Measurements from ENCODE around the gene ASPSCR1.
"Not testable (repeated sequence)": the region's sequence is repeated elsewhere in the genome, so short reads cannot be mapped to it uniquely, and the experiment has no call there.

The ASPSCR1 gene

DNA sequence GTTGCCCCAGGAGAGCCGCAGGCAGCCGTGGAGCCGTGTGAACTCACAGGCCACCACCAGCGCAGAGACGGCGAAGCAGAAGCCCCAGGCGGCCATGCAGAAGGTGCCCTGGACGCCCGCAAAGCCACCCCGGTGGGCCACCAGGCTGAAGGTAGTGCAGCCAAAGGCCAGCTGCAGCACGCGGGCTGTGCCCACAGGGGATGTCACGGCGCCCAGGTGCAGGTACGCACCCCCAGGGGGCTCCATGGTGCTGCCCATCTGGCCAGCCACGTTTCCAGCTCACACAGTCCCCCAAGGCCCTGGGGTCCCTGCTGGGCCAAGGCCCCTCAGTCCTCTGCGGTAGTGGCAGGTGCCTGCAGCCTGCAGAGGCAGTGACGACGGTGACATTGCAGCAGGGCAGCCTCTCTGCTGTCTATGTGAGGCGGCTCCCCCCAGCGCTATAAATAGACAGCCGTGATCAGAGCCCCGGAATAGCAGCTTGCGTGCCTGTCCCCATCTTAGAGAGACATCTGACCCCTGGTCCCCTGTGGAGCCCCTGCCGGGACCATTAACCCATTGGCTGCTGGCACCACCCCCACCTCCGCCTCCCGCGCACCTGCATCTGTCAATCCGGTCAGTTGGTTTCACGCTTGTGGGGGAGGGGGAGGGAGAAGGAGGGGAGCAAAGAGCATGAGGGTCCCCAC is 35.8 kb upstream of the ASPSCR1 start:
- no peak for DNase-seq (ENCODE audit: low read depth, low spot score)

DNA sequence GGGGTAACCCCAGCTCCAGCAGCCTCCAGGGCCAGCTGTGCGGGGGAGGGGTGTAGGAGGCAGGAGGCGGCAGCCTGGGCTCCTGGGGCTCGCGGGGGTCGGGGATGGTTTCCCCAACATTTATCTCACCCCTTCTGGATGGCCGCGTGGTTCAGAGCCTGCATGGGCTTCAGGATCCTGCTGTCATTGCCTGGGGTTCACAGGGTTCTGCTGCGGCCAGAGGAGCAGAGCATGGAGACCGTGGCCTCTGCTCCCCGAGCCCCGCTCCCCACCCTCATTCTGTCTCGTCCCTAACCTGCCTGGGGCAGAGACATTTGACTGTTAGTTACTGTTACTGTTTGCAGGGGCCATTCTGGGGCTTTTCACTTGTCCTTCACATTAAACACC is 35.3 kb upstream of the ASPSCR1 start:
- DNase-seq (ENCODE audit: low read depth, low spot score), result no peak

DNA sequence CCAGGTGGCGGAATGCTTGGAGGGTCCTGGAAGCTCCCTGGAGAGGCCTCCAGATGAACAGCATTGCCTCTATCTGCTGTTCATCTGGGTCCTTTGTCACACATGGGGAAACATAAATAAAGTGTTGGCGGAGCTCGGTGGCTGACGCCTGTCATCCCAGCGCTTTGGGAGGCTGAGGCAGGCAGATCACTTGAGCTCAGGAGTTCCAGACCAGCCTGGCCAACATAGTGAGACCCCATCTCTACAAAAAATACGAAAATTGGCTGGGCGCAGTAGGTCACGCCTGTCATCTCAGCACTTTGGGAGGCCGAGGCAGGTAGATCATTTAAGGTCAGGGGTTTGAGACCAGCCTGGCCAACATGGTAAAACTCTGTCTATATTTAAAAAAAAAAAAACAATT is 32.6 kb upstream of the ASPSCR1 start:
- DNase-seq (ENCODE audit: low read depth, low spot score), result no peak

DNA sequence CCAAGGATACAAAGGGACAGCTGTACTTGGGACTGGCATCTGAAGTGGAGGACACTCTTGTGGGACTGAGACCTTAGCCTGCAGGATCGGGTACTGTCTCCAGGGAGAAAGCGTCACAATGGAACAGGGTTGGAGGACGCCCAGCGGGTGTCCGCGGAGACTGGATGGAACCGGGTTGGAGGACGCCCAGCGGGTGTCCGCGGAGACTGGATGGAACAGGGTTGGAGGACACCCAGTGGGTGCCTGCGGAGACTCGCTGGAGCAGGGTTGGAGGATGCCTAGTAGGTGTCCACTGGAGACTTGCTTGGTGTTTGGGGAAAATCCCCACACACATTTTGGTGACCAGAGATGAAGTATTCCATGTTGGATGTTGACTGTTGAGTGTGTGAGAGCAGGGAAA is 30.2 kb upstream of the ASPSCR1 start, which contains the start of gene MYADML2:
MYADML2 (minus strand) TSS at position 45 of the 400 bp plus-strand sequence. CDS start 5,492 bp downstream, outside the sequence.
- DNase-seq (ENCODE audit: low read depth, low spot score), result no peak

DNA sequence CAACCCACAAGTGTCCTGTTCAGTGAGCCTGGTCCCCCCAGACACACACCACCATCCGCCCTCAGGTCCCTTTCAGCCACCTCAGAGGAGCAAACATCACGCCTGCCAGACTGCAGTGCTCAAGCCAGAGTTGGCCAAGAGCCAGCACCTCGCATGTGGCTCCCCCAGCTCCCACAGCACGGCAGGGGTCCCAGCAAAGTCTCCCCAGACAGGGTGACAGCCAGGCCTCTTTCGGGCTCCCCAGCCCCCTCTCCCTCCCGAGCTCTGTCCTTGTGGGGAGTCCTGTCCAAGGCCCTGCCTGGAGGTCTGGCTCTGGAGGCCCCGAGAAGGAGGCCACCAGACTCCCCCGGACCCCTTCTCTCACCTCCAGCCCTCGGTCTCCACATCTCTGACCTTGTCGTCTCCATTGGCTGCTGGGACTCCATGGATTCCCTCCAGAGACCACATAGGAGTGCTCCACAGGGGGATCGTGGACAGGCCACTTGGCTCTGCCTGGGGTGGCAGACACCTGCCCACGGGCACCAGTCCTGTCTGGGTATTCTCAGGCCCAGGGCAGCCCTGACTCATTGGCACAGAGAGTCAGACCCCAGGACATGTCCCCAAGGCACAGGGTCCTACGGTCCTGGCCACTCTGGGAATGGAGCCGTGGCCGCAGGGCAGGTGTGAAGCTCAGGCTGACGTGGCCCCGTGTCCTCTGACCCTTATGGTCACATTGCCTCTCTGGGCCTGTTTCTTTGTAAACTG is 28.6 kb upstream of the ASPSCR1 start:
- no peak for DNase-seq (ENCODE audit: low read depth, low spot score)

DNA sequence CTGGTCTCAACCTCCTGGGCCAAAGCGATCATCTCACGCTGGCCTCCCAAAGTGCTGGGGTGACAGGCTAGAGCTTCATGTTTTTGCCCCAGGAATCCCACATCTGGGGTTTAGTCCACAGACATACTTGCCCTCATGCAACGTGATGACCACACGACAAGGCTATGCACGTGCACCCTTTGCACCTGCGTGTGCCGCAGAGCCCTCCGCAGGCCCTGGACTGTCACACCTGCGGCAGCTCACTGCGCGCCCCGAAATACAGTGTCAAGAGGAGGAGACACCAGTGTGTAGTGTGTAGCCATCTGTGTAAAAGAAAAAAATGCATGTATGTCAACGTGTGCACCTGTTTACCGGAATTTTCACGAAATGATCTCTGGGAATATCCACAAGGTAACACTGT is 26.9 kb upstream of the ASPSCR1 start:
- DNase-seq (ENCODE audit: low read depth, low spot score), result no peak

DNA sequence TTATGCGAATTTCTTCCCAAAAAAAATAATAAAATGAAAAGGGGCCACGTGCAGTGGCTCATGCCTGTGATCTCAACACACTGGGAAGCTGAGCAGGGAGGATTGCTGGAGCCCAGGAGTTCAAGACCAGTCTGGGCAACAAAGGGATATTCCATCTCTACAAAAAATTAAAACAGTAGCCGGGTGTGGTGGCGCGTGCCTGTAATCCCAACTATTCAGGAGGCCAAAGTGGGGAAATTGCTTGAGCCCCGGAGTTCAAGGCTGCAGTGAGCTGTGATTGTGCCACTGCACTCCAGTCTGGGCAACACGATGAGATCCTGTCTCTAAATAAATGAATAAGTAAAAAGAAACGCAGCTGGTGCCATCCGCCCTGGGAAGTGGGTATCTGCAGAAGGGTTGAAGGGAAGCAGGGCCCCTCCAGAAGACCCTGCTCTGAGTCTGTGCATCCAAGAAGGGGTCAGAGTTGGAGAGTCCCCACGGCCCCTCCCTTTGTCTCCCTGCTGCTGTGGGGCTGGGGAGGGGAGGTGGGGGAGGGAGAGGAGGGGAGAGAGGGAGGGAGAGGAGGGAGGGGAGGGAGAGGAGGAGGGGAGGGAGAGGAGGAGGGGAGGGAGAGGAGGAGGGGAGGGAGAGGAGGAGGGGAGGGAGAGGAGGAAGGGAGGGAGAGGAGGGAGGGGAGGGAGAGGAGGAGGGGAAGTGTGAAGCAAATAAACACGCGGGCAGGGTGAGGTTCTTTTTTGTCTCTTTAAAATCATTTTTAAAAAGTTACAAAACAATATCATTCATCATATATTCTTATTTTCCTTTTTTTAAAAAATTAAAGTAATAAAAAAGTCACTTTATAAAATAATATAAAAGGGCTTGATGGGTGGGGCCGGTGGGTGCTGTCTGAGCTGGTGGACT is 25.4 kb upstream of the ASPSCR1 start:
- no peak for DNase-seq (ENCODE audit: low read depth, low spot score)

DNA sequence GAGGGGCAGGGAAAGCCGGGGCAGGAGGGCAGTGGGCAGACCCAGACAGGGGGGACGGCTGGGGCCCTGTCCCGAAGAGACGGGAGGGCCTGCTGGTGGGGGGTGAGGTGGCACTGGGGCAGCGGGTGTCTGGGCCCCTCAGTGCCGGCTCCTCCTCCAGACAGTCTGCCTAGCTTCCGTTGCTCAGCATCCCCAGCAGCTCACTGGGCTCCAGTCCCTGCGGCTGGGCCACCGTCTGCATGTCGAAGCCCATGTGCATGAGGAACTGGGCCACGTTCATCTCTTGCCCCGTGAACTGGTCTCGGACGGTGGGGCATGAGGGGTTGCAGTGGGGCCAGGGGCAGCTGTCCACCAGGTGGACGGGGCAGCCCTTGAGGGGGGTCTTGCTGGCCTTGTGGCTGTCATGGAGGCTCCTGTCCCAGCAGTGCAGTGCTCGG is 24.6 kb upstream of the ASPSCR1 start:
- no peak for DNase-seq (ENCODE audit: low read depth, low spot score)

DNA sequence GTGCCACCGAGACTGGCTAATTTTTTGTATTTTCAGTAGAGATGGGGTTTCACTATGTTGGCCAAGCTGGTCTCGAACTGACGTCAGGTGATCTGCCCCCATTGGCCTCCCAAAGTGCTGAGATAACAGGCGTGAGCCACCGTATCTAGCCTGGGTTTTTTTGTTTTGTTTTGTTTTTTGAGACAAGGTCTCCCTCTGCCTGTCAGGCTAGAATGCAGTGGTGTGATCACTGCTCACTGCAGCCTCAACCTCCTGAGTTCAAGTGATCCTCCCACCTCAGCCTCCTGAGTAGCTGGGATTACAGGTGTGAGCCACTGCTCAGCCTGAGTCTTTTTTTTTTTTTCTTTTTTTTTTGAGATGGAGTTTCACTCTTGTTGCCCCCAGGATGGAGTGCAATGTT is 24.0 kb upstream of the ASPSCR1 start:
- DNase-seq (ENCODE audit: low read depth, low spot score), result not testable (repeated sequence)

DNA sequence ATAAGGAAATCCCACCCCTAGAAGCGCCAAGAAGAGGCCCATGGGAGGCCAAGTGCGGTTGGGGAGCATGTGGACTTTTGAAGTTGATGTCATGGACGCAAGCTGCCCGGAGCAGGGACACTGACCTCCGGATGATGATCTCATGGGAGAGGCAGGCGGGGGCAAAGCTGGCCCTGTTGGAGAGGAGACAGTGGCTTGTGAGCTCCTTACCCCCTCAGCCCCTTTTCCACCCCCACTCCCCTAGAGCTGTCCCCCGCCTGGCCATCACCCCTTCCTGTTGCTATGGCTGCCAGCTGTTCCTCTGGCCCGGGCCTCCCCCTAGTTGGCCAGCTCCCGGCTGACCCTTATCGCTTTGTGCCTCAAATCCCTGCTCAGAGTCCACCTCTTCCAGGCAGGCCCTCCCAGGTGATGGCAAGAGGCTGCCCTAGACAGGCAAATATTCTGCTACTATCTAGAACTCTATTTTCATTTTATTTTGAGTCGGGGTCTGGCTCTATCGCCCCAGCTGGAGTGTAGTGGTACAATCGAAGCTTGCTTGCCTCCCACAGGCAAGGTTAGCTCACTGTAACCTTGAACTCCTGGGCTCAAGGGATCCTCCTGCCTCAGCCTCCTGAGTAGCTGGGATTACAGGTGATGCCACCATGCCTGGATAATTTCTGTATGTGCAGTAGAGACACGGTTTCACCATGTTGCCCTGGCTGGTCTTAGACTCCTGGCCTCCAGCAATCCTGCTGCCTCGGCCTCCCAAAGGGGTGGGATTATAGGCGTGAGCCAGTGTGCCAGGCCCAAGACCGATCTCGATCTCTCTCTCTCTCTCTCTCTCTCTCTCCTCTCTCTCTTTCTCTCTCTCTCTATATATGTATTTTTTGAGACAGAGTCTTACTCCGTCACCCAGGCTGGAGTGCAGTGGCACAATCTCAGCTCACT is 23.0 kb upstream of the ASPSCR1 start:
- DNase-seq (ENCODE audit: low read depth, low spot score), result no peak

DNA sequence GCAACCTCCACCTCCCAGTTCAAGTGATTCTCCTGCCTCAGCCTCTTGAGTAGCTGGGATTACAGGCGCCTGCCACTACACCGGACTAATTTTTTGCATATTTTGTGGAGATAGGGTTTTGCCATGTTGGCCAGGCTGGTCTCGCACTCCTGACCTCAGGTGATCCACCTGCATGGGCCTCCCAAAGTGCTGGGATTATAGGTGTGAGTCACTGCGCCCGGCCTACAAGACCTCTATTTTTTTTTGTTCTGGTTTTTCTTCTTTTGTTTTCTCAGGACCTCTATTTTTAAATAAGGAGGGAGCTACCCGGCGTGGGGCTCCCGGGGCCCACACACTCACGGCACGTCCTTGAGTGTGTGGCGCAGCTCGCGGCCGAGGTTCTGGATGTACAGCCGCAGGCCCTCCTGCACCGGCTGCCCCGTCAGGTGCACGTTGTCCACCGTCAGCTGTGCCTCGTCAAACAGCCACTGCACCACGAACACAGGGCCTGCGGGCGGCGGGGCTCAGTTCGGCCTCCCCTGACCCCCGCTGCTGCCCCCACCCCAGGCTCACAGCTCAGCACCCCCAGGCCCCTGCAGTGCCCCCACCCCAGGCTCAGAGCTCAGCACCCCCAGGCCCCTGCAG is 22.3 kb upstream of the ASPSCR1 start:
- no peak for DNase-seq (ENCODE audit: low read depth, low spot score)

DNA sequence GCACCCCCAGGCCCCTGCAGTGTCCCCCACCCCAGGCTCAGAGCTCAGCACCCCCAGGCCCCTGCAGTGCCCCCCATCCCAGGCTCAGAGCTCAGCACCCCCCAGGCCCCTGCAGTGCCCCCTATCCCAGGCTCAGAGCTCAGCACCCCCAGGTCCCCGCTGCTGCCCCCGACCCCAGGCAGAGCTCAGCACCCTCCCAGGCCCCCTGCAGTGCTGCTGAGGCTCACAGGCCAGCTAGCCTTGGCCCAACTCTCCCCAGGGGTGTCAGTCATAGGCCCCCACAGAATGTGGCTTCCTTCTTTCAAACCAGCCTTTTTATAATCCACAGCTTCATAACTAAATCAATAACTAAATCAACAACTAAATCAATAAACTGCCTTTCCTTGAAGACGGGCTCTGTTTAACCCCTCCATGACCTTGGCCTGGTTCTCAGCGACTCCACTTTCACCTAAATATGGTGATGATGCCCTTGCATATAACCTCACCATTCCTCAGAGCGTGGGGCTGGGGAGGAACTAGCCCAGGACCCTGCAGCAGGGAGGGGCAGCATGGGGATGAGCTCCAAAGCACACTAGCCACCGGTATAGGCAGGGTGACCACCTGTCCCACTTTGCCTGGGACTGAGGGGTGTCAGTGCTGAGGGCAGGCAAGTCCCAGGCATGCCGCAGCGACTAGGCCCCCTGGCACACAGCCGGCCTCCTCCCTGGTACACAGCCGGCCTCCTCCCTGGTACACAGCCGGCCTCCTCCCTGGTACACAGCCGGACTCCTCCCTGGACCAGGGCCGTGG is 21.5 kb upstream of the ASPSCR1 start:
- DNase-seq (ENCODE audit: low read depth, low spot score), result no peak

DNA sequence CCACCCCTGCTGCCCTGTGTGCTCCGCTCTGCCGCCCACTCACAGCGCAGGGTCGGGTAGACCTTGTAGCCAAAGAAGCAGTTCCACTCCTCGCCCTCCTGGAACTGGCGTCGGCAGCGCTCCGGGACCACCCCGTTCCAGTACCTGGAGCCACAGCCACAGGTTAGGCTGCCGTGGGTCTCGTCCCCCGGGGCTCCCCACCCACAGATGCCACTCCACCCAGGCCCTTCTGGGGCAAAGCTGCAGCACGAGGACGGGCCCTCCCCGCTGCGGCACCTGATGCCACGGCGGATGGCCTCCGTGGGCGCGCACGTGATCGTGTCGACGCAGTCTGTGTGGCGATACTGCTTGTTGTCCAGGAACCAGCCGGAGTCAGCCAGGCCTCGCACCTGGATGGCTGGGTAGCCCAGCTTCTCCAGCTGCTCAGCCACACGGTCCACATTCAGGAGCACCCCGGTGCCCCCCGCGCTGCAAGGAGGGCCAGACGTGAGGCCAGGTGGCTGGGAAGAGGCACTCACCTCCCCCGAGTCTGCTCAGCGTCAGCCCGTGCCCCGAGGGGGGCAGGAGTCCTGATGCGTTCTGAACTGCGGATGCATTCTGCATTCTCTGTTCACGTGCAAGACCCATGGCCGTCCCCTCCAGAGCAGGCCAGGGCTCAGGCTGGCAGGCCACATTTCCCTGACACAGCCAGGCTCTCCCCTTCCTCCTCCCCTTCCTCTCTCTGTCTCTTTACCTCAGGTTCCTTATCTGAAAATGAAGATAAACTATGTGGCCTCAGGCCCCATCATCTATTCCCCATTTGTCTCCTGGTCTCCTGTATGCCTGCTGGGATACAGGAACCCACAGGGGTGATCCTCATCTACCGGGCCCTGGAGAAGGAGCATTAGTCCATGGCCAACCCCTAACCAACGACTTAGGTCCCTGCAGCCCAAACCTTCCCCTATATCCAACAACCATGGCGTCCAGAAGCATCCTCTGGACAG is 20.5 kb upstream of the ASPSCR1 start:
- no peak for DNase-seq (ENCODE audit: low read depth, low spot score)

DNA sequence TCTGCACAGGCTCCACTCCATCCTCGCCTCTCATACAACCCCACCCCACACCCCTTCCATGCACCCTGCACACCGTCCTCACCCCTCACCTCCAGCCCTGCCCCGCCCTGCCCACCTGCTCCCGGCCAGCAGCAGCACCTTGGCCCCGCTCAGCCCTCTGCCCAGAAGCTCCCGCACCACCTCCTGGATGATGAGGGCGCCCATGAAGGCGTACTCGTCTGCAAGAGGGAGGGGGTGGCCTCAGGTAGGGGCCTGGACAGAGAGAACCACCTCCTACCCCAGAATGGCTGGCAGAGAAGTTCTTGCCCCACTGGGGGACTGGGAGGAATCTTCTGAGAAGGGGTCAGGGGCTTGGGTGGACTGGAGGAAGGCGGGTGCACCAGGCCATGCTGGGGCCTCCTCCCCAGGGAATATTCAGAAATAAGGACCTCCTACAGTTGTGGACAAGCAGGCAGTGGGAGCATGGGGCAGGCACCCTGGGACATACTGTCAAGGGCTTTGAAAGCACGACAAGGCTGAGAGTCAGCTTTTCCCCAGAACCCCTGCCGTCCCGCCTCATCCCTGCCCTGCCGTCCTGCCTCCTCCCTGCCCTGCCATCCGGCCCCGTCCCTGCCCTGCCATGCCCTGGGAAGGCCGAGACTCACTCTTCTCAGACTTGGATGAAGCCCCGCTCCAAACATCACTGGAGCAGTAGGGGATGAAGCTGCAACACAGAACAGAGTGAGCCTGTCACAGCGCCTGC is 19.6 kb upstream of the ASPSCR1 start:
- no peak for DNase-seq (ENCODE audit: low read depth, low spot score)

DNA sequence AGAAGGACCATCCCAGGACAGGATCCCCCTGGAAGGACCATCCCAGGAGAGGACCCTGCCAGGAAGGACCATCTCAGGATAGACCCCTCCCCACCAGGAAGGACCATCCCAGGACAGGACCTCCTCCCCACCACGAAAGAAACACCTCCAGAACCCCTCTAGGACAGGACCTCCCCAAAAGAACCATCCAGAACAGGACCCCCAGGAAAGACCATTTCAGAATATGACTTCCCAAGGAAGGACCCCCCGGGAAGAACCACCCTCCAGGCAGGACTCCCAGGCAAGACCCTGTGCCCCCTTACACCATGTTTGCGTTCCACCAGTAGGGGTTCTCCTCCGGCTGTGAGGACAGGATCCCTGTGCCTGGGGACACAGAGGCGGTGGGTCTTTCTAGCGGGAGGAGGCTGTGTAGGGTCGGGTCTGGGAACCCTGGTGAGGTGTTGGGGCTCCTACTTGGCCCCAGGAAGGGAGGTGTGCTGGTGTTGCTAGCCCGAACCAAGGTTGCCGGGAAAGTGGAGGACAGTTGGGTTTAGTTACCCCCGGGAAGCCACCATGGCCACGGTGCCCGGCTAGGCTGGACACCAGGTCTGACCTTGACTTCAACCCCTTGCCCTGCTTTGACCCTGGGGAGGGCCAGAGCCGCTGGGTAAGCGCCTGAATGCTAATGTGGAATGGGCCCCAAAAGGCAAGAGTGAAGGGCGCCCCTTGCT is 18.6 kb upstream of the ASPSCR1 start:
- DNase-seq (ENCODE audit: low read depth, low spot score), result no peak

DNA sequence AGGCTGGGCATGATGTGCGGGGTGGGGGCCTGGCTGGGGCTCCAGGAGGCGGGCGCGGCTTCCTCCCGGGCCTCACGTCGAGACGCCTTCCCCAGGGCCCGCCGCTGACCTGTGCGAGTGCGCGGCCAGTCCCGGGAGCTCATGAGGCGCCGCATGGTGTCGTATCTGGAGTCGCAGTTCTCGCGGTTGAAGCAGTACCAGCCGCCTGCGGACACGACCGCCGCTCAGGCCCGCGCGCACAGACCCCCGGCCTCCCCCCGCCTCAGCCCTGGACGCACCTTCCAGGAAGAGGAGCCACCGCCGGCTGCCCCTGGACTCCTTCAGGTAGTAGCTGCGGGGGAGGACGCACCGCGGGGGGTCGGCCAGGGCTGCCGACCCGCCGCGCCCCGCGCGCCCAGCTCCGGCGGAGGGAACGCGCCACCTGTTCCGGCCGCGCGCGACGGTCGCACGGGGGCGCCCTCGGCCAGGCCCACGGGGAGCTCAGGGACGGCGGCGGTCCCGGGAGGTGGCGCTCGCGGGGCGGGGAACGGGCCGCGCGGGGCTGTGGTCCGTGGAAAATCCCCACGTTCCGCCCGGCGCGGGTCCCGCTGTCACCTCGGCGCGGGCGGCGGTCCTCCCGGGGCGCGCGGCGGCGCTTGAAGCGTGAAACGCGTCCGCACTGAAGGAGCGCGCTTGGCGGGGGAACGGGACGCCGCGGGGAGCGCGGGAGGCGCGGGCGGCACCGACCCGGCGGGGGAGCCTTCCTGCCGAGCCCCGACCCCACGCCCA is 17.9 kb upstream of the ASPSCR1 start:
- no peak for DNase-seq (ENCODE audit: low read depth, low spot score)

All from iPS DF 19.7 (cell line).